ENCODE data around the gene G6PC2.
"Not testable (repeated sequence)": the region's sequence is repeated elsewhere in the genome, so short reads cannot be mapped to it uniquely, and the experiment has no call there.

GRCh38 chr2:168870824-168871223 lies 30.3 kb upstream of the G6PC2 start:
- TF ChIP-seq CTCF (conservative IDR thresholded peaks at IDR 0.05 in 1 of 2, IDR thresholded peaks at IDR 0.05 in 1 of 2; ENCODE audit: extremely low read depth in 1 of 2, insufficient read depth in 1 of 2, low read depth in 1 of 2, low read length in 2 of 2); EZH2 (IDR thresholded peaks at IDR 0.05; ENCODE audit: borderline replicate concordance, low read length): not testable (repeated sequence)
